Gastroesophageal sphincter (tissue), 3 donors: ENCODE results near the gene ACTL7B.

Experiments
- CTCF ChIP-seq, 4 experiments: fragments of 200-600 bp in 2 of 4; fragments of 450-650 bp in 2 of 4; sonication (generic) in 1 of 4; IDR thresholded peaks; one replicate each; pipeline ENCODE4 v1.5.1; 2017 to 2019; ENCODE audit warnings: antibody characterized with exemption in 4 of 4, mild to moderate bottlenecking in 2 of 4, moderate library complexity in 2 of 4
- EP300 ChIP-seq: sonication (generic); formaldehyde crosslinking; IDR thresholded peaks from one replicate; pipeline ENCODE4 v1.6.1; 2017; ENCODE audit warnings: antibody characterized with exemption, mild to moderate bottlenecking
- POLR2A ChIP-seq, 2 donors: fragments of 450-650 bp; IDR thresholded peaks; one replicate each; pipeline ENCODE4 v1.6.1; 2017; ENCODE audit warnings: antibody characterized with exemption in 2 of 2, mild to moderate bottlenecking in 2 of 2, moderate library complexity in 1 of 2

DNA sequence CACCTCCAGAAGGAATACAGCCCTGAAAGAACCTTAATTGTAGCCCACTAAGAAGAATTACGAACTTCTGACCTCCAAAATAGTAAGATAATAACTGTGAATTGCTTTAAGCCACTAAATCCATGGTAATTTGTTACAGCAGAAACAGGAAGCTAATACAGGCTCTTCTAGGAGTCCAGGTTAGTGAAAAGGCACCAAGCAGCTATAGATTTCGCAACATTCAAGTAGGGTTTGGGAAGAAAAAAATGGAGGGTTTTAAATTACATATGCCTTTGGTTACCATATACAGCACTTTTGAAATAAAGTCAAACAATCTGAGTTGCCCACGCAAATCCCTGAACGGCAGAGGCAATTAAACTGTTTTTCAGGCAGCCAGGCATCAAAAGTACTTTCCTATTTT lies 4.6 kb upstream of the ACTL7B start:
- TF ChIP-seq CTCF (IDR thresholded peaks at IDR 0.05), result no peak
- TF ChIP-seq EP300, result no peak
- no peak for TF ChIP-seq POLR2A (IDR thresholded peaks at IDR 0.05)
